ENCODE data around the gene MRFAP1L1.

The MRFAP1L1 gene

GRCh38 chr4:6702761-6703160 is 6.9 kb downstream of the MRFAP1L1 start:
- no peaks in the 10 kb centered on the region for H3K9me3 ChIP-seq (ENCODE audit: control insufficient read depth, insufficient read depth, low read depth, low read length)
- CTCF ChIA-PET = no interaction called here
- H3K4me1 ChIP-seq (ENCODE audit: control insufficient read depth, insufficient read depth, low read length) = no peaks in the 10 kb centered on the region
- H3K4me3 ChIP-seq (ENCODE audit: low read depth, low read length) = no peak overlapping the region
- TF ChIP-seq ZSCAN18 (tag by site-specific recombination; IDR thresholded peaks at IDR 0.05) (no peak), SETDB1 (IDR thresholded peaks at IDR 0.05; ENCODE audit: insufficient read length, low read length) (peak; percentile 90), ZNF580 (tag by site-specific recombination; IDR thresholded peaks at IDR 0.05) (no peak), ZNF274 (IDR thresholded peaks at IDR 0.05; ENCODE audit: low read length) (no peak), ZNF274 (tag by site-specific recombination; IDR thresholded peaks at IDR 0.05; ENCODE audit: borderline replicate concordance) (no peak)
- H3K27ac ChIP-seq (ENCODE audit: extremely low read depth, low read depth, low read length) = no peak overlapping the region
- POLR2A ChIA-PET = no interaction called here
- peaks cover 0 to 35% of the 10 kb centered on the region in 2 experiments; a peak in 1 of 3 replicates for H3K36me3 ChIP-seq (ENCODE audit: control insufficient read depth in 2 of 2, insufficient read depth in 1 of 2, low read length in 2 of 2)

DNA sequence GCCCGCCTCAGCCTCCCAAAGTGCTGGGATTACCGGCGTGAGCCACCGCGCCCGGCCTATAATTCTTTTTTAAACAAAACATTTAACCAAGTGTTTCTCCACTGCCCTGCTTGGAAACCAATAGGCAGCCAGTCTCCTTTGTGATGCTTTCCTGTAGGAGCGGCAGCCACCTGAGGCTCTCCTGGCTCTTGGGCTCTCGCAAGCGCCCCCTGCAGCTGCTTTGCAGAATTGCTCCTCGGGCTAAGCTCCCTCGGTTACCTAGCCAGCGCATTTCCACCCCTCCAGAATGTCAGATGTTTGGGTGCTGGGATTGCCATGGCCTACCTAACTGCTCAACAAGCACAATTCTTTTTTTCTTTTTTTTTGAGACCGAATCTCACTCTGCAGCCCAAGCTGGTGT is 8.3 kb downstream of the MRFAP1L1 start:
- TF ChIP-seq ZNF391 (tag by site-specific recombination; IDR thresholded peaks at IDR 0.05; ENCODE audit: borderline replicate concordance, low read depth) (no peak), ZNF654 (tag by site-specific recombination; IDR thresholded peaks at IDR 0.05; ENCODE audit: low read depth) (no peak), ZNF776 (tag by site-specific recombination; IDR thresholded peaks at IDR 0.05; ENCODE audit: borderline replicate concordance) (no peak), ZNF146 (tag by site-specific recombination; IDR thresholded peaks at IDR 0.05) (no peak), ZNF791 (tag by site-specific recombination; IDR thresholded peaks at IDR 0.05) (no peak), ATF2 (tag by site-specific recombination; IDR thresholded peaks at IDR 0.05; ENCODE audit: low read depth) (no peak)
- TF ChIP-seq, protein P1, sequence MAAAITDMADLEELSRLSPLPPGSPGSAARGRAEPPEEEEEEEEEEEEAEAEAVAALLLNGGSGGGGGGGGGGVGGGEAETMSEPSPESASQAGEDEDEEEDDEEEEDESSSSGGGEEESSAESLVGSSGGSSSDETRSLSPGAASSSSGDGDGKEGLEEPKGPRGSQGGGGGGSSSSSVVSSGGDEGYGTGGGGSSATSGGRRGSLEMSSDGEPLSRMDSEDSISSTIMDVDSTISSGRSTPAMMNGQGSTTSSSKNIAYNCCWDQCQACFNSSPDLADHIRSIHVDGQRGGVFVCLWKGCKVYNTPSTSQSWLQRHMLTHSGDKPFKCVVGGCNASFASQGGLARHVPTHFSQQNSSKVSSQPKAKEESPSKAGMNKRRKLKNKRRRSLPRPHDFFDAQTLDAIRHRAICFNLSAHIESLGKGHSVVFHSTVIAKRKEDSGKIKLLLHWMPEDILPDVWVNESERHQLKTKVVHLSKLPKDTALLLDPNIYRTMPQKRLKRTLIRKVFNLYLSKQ (tag by site-specific recombination; IDR thresholded peaks at IDR 0.05; ENCODE audit: borderline replicate concordance) = no peak
- TF ChIP-seq, protein P2, sequence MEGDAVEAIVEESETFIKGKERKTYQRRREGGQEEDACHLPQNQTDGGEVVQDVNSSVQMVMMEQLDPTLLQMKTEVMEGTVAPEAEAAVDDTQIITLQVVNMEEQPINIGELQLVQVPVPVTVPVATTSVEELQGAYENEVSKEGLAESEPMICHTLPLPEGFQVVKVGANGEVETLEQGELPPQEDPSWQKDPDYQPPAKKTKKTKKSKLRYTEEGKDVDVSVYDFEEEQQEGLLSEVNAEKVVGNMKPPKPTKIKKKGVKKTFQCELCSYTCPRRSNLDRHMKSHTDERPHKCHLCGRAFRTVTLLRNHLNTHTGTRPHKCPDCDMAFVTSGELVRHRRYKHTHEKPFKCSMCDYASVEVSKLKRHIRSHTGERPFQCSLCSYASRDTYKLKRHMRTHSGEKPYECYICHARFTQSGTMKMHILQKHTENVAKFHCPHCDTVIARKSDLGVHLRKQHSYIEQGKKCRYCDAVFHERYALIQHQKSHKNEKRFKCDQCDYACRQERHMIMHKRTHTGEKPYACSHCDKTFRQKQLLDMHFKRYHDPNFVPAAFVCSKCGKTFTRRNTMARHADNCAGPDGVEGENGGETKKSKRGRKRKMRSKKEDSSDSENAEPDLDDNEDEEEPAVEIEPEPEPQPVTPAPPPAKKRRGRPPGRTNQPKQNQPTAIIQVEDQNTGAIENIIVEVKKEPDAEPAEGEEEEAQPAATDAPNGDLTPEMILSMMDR (tag by site-specific recombination; IDR thresholded peaks at IDR 0.05) = no peak
- ChIA-PET POLR2A (no interaction called here), CTCF (interaction anchor here (0.6 to 0.7 kb wide), 4 partner anchors 110 to 1091 kb away, joined by 3 to 4 read pairs (median 3); no protein-coding TSS in a partner anchor)
- Histone ChIP-seq H3K4me1 (ENCODE audit: control insufficient read depth, insufficient read depth, low read length) (no peaks in the 10 kb centered on the region), H3K27ac (ENCODE audit: extremely low read depth, low read depth, low read length) (no peak overlapping the region), H3K9me3 (ENCODE audit: control insufficient read depth, insufficient read depth, low read depth, low read length) (no peaks in the 10 kb centered on the region), H3K4me3 (ENCODE audit: low read depth, low read length) (no peak overlapping the region), H3K36me3 (ENCODE audit: control insufficient read depth in 2 of 2, insufficient read depth in 1 of 2, low read length in 2 of 2) (peaks cover 0 to 23% of the 10 kb centered on the region in 2 experiments; a peak in 1 of 3 replicates)

DNA sequence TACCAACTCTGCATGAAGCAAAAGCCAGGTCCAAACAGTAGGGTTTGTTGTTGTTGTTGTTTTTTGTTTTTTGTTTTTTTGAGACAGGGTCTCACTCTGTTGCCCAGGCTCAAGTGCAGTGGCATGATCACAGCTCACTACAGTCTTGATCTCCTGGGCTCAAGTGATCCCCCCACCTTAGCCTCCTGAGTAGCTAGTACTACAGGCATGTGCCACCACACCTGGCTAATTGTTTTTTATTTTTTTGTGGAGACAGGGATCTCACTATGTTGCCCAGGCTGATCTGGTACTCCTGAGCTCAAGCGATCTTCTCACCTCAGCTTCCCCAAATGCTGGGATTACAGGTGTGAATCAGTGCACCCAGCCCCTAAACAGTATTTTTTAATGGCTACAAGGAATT is 9.8 kb downstream of the MRFAP1L1 start:
- ChIA-PET POLR2A (interaction anchor here (0.7 to 0.9 kb wide), 2 partner anchors 17 to 26 kb away, joined by 3 read pairs; a partner anchor contains a TSS), CTCF (interaction anchor here (0.7 kb wide), 1 partner anchor 152 kb away, joined by 3 read pairs; no protein-coding TSS in a partner anchor)
- H3K36me3 ChIP-seq (ENCODE audit: control insufficient read depth in 2 of 2, insufficient read depth in 1 of 2, low read length in 2 of 2) = peaks cover 0 to 19% of the 10 kb centered on the region in 2 experiments; a peak in 1 of 3 replicates
- H3K4me1 ChIP-seq (ENCODE audit: control insufficient read depth, insufficient read depth, low read length) = no peaks in the 10 kb centered on the region
- TF ChIP-seq, protein P3, sequence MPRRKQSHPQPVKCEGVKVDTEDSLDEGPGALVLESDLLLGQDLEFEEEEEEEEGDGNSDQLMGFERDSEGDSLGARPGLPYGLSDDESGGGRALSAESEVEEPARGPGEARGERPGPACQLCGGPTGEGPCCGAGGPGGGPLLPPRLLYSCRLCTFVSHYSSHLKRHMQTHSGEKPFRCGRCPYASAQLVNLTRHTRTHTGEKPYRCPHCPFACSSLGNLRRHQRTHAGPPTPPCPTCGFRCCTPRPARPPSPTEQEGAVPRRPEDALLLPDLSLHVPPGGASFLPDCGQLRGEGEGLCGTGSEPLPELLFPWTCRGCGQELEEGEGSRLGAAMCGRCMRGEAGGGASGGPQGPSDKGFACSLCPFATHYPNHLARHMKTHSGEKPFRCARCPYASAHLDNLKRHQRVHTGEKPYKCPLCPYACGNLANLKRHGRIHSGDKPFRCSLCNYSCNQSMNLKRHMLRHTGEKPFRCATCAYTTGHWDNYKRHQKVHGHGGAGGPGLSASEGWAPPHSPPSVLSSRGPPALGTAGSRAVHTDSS (tag by site-specific recombination; IDR thresholded peaks at IDR 0.05) = no peak
- TF ChIP-seq SP7 (tag by site-specific recombination; IDR thresholded peaks at IDR 0.05) = no peak
- TF ChIP-seq ZNF121 (tag by site-specific recombination; IDR thresholded peaks at IDR 0.05) = peak; percentile 95
- TF ChIP-seq KLF7 (tag by site-specific recombination; IDR thresholded peaks at IDR 0.05; ENCODE audit: borderline replicate concordance) = no peak
- TF ChIP-seq ZNF366 (tag by site-specific recombination; conservative IDR thresholded peaks at IDR 0.05) = no peak
- no peaks in the 10 kb centered on the region for H3K9me3 ChIP-seq (ENCODE audit: control insufficient read depth, insufficient read depth, low read depth, low read length)
- no peak overlapping the region for H3K27ac ChIP-seq (ENCODE audit: extremely low read depth, low read depth, low read length)
- H3K4me3 ChIP-seq (ENCODE audit: low read depth, low read length) = no peak overlapping the region

Measured in HEK293 (cell line).